CD4-positive, alpha-beta T cell treated with Interleukin-10 for 1 hour (primary cell): ENCODE data around the gene FAM136A.
A peak's percentile ranks its signal among the peaks of the same experiment; 100 is the strongest.
"Not testable (repeated sequence)": the region's sequence is repeated elsewhere in the genome, so short reads cannot be mapped to it uniquely, and the experiment has no call there.

Experiments
- DNase-seq: peaks from one replicate; pipeline ENCODE4 v3.0.0-alpha.2; 2020

Gene FAM136A

GRCh38 chr2:70301344-70302194, at the start of gene FAM136A:
FAM136A (minus strand) TSS chr2:70302067; CDS start chr2:70302011, 56 bp downstream.
- DNase-seq = peak; percentile 90

- DNase-seq = no peak
Measured at GRCh38 chr2:70349921-70350685, 48.2 kb upstream of the FAM136A start.

GRCh38 chr2:70347831-70348230, 46.0 kb upstream of the FAM136A start:
- DNase-seq = no peak

GRCh38 chr2:70344195-70344594, 42.3 kb upstream of the FAM136A start:
- no peak for DNase-seq

GRCh38 chr2:70341477-70341765, 39.6 kb upstream of the FAM136A start:
- DNase-seq = no peak

- DNase-seq = peak; percentile 54
Measured at GRCh38 chr2:70340761-70341476, 39.1 kb upstream of the FAM136A start.

- DNase-seq = no peak
Measured at GRCh38 chr2:70340075-70340474, 38.2 kb upstream of the FAM136A start.

- no peak for DNase-seq
Measured at GRCh38 chr2:70336552-70336951, 34.7 kb upstream of the FAM136A start.

- no peak for DNase-seq
Measured at GRCh38 chr2:70331012-70331411, 29.1 kb upstream of the FAM136A start.

GRCh38 chr2:70330476-70330875, 28.6 kb upstream of the FAM136A start:
- no peak for DNase-seq

GRCh38 chr2:70328921-70329561, 27.2 kb upstream of the FAM136A start:
- DNase-seq = no peak

- DNase-seq = no peak
Measured at GRCh38 chr2:70325875-70326274, 24.0 kb upstream of the FAM136A start.

- DNase-seq = no peak
Measured at GRCh38 chr2:70322518-70322917, 20.7 kb upstream of the FAM136A start.

- no peak for DNase-seq
Measured at GRCh38 chr2:70321370-70321769, 19.5 kb upstream of the FAM136A start.

- DNase-seq = no peak
Measured at GRCh38 chr2:70314640-70315039, 12.8 kb upstream of the FAM136A start.

- no peak for DNase-seq
Measured at GRCh38 chr2:70312560-70312959, 10.7 kb upstream of the FAM136A start.

GRCh38 chr2:70310899-70311298, 9.0 kb upstream of the FAM136A start:
- no peak for DNase-seq

- DNase-seq = no peak
Measured at GRCh38 chr2:70305531-70305930, 3.7 kb upstream of the FAM136A start.

GRCh38 chr2:70304498-70304897, 2.6 kb upstream of the FAM136A start:
- DNase-seq = no peak

GRCh38 chr2:70303186-70303585, 1.3 kb upstream of the FAM136A start:
- no peak for DNase-seq

GRCh38 chr2:70302195-70302546, 304 bp upstream of the FAM136A start:
- DNase-seq = not testable (repeated sequence)

GRCh38 chr2:70300771-70301343, 1.0 kb downstream of the FAM136A start:
- no peak for DNase-seq

- DNase-seq = not testable (repeated sequence)
Measured at GRCh38 chr2:70297828-70298227, 4.0 kb downstream of the FAM136A start.
